GM18868 (cell line): ENCODE data around the gene TEX53.

ENCODE experiments used
- ATAC-seq: cut with Tn5 transposase; IDR thresholded peaks from one replicate; pipeline ENCODE4 v1.9.1; 2021; ENCODE audit warnings: mild to moderate bottlenecking, moderate library complexity; ENCODE audit not compliant: unreplicated experiment

Gene TEX53

DNA sequence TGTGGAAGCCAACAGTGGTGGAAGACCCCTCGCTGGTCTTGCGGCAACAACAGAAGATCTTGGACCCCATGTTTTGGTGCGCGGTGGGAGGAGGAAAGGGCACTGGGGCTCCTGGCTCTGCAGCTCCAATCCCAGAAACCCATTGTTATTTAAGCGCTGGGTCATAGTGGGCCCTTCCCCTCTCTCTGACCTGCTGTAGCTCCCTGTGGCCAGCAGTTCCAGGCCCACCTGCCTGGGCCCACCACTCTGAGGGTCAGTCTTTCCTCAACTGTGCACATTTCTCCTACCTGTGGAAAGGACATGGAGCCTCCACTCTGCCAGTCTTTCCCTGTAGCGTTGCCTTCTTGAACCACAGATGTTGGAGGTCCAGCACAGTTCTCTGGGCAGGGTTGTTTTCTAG, at the start of gene TEX53:
Gene TEX53 (minus strand): TSS at position 101 of the 400 bp plus-strand sequence. CDS start 31 bp downstream, at position 70.
- ATAC-seq: no peak

DNA sequence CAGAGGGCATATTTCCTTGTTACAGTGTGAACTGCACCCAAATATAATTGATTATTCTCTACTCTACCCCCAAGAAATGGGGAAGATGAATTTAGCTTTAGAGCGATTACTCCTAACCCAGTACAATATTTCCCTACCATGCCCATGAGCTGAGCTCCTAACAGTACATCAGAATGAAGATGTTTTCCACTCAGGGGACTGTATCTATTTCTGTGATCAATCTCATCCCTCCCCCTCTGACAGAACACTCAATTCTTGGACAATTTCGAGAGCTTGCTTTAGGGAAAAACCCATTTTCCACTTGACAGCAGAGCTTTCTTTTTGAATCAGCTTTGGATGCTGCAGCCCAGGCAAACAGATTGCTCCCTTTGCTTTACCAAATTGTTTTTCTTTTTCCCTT, 49.1 kb upstream of the TEX53 start:
- ATAC-seq: no peak

DNA sequence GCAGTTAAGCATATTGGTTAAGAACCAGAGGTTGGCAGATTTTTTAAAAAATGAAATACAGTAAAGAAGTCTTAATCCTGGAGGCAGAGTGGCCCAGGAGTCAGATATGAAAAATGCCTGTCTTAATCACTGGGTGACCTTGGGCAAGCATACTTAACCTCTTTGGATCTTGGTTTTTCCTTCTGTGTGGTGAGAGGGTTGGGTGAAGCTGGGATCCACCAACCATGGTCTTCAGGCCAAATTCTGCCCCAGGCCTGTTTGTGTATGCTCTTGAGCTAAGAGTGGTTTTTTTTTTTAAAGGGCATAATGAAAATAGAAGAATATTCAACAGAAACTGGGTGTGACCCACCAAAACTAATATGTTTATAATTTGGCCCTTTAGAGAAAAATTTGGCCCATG, 44.4 kb upstream of the TEX53 start:
- ATAC-seq: no peak

DNA sequence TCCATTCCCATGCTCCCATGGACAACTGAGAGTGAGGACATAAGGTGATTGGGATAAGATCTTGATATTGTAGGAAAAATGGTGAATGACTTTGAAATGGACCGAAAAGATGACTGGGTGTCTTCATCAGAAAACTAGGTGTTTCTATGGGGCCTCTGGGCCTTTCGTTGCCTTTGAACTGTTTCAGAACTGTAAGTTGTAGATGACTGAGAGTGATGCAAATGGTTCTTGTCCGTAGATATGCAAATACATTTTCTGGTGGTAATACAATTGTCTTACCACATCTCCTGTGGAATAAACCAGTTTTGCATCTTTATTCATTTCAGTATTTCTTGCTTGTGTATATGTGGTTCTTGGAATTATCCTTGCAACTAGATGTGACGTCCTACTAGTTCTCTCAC, 40.3 kb upstream of the TEX53 start:
- no peak for ATAC-seq

DNA sequence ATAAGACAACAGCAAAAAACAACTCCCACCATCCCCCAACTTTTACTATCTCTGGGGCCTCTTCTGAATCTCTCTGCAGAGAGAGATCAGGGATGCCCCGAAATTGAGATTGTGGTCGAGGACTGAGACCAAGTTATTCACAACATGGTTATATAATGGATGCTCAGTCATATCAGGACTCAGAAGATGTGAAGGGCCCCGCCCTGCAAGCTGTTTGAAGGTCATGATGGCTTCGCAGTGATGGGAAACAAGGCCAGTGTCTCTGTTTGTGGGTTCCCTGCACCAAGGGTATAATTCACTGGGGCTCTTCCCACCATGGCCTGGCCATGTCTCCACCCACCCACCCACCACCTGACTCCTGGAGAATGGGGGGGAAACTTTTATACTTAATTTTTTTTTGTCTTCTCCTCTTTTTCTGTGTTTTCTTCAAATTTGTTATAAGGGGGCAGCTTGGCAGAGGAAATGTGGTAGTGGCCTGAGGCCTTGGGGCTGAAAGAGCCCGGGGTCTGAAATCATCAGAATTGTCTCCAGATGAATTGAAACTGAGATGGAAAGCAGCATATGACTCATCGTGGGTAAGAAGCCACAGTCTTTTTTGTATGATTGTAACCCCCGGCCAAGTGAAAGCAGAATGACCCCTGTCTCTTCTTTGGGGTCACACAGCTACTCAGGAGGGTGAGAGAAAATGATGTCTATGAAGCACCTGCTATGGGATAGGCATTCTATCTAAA, 39.4 kb upstream of the TEX53 start:
- peak; percentile 69 for ATAC-seq

DNA sequence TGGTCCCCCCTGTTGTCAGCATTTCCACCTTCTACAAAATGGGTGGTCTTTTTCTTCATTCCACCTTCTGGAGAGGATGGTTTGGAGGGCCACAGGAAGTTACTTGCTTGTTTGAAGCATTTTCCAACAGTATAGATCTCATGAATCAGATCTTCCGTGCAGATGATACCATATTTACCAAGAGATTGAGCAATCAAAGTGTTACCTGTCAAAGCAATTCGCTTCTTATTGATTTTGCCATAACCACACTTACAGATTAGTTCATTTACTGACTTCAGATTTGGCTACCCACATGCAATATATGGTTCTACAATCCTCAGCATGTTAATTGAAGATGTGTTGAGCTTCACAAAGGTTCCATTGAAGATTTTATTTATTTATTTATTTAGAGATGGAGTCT, 38.3 kb upstream of the TEX53 start:
- ATAC-seq: no peak

GRCh38 chr9:114694719-114695269, 37.2 kb upstream of the TEX53 start:
- peak; percentile 46 for ATAC-seq

DNA sequence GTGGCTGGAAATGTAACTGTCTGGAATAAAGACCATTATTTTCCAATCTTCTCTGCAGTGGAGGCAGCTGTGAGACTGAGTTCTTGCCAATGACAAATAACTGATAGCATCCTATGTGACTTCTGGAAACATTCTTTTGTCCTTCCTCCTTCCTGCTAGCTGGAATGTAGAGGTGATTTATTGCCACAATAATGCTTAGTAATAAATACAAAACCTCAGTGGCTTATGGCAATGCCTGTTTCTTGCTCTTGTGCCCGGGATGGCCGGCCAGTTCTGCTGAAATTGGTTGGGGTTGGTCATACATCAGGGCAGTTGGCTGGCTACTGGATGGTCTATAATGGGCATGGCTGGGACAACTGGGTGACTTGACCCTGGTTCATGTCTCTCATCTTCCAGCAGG, 36.5 kb upstream of the TEX53 start:
- no peak for ATAC-seq

DNA sequence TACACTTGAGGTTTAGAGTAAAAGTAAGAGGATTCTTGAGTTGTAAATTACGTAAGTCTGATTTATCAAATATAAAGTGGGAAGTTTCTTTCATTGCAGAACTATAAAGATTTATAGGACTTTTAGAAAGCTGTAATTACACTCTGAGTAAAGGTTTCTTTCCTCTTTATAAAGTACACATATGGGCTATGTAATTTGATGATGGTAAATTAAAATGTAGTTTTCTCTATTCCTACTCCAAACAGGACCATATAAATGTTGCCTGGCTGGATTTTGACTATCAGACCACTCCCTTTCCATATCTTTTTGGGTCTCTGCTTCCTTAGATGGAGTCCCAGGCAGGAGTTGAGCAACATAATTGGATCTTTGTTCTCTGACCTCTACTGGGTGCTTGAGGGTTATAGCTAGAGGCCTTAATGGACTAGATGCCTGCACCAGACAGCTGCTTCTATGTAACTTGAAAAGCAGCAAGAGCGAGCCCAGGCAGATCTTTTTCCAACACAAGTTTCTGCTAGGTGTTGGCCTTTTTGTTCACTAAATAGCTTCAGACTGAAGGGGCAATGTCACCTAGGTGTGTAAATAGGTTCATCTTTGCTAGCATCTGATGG, 35.7 kb upstream of the TEX53 start:
- no peak for ATAC-seq

GRCh38 chr9:114691956-114692295, 34.3 kb upstream of the TEX53 start:
- ATAC-seq: no peak

DNA sequence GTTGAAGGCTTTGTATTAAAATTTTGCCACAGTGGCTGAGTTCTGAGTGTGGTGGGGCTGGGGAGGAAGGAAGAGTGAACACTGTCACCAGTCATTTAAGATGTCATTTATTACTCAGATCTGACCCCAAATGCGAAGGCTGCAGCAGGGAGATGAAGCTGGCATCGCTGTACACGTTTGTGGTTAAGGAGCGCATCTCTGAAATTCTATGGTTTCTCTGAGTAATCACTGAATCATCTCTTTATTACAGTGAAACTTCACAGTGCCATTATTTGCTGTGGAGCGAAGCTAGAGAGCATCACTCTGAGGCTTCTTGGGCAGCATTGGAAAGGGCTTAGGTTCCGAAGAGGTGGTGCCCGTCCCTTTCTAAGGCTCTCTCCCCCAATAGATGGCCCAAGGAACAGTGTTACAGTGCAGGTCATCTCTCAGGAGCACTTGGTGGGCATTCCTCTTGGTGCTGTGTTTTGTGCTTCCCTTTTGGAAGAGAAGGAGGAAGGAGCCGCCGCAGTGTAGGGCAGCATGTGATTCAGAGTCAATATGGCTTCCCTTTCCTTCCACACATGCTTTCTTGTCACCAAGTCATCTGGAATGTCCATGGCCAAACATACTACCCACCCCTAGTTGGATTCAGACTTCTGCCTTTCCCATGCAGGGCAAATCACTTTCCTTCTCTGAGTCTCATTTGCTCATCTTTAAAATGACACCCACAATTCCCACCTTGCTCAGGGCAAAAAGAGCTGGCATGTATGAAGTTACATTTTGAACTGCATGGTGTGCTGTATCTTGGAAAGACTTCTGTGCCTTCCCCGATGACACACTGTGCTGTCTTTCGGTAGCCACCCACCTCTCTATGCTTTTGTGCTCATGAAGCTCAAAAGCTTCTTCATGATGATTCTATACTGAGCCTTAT, 33.7 kb upstream of the TEX53 start:
- peak; percentile 90 for ATAC-seq

- no peak for ATAC-seq
Measured at GRCh38 chr9:114690308-114690707, 32.7 kb upstream of the TEX53 start.

GRCh38 chr9:114689813-114690212, 32.2 kb upstream of the TEX53 start:
- no peak for ATAC-seq

DNA sequence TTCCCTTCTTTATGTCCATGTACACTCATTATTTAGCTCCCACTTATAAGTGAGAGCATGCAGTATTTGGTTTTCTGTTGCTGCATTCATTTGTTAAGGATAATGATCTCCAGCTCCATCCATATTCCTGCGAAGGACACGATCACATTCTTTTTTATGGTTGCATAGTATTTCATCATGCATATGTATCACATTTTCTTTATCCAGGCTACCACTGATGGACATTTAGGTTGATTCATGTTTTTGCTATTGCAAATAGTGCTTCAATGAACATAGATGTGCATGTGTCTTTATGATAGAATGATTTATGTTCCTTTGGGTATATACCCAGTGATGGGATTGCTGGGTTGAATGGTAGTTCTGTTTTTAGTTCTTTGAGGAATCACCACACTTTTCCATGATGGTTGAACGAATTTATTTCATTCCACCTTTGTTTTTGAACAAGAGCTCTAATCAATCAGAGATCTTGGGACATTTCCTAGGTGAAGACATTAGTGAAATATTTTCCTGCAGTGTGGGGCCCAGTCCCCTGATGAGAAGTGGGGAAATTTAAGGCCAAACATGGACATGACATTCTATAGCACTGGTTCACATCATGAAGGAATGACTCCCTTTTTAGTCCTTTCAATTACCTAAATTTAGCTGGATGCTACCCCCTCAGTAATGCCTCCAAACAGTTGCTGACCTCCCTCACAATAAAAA, 31.5 kb upstream of the TEX53 start:
- ATAC-seq: no peak

DNA sequence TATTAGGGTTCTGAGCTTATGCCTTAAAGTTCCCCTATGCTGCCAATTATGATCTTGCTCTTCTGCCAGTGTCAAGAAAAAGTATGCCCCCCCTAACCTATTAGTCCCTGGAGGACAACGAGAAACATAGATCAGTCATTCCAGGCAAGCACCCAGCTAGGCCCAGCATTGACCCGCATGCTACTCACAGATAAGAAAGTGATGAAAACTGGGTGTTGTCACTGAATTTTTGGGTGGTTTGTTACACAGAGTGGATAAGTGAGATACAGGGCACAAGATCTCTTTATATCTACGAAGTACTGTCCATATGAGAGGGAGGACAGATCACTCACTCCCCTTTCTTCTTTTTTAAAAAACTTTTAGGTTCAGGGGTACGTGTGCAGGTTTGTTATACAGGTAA, 30.8 kb upstream of the TEX53 start:
- ATAC-seq: no peak

GRCh38 chr9:114687034-114687433, 29.4 kb upstream of the TEX53 start:
- ATAC-seq: no peak

DNA sequence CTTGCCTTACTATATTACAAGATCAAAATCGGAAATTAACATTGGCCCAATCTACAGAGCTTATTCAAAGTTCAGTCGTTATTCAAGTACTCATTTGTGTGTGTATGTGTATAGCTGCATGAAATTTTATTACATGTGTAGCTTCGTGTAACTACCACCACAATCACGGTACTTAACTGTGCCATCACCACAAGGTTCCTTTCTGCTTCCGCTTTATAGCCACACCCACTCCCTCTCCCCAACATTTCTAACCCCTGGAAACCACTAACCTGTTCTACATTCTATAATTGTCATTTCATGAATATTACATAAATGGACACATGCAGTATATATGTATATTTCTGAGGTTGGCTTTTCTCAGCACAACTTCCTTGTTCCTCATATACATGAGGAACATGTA, 28.3 kb upstream of the TEX53 start:
- ATAC-seq: no peak

- no peak for ATAC-seq
Measured at GRCh38 chr9:114684036-114684435, 26.4 kb upstream of the TEX53 start.

GRCh38 chr9:114682846-114683245, 25.2 kb upstream of the TEX53 start:
- ATAC-seq: no peak

GRCh38 chr9:114681594-114682332, 24.2 kb upstream of the TEX53 start, which contains the start of gene TEX48:
TEX48 (minus strand) TSS chr9:114682192; CDS start chr9:114671723, 10,469 bp downstream.
- ATAC-seq: peak; percentile 91
